IgD-negative memory B cell (primary cell): Measurements from ENCODE around the gene EDN1. TPM values are rescaled to one million over a fixed set of nuclear protein-coding genes. Genes with fewer than 3 reads are reported as not detected.
A peak's percentile ranks its signal among the peaks of the same experiment; 100 is the strongest.

Experiments
- H3K27ac Mint-ChIP-seq, 3 donors: one replicate each; pipeline ENCODE4 v1.8.0; 2020 to 2022; ENCODE audit warnings: mild to moderate bottlenecking in 3 of 3, mixed read lengths in 3 of 3, moderate library complexity in 1 of 3
- H3K27me3 Mint-ChIP-seq: one replicate; pipeline ENCODE4 v1.8.0; 2021; ENCODE audit warnings: mixed read lengths
- H3K36me3 Mint-ChIP-seq: one replicate; pipeline ENCODE4 v1.8.0; 2020; ENCODE audit warnings: mild to moderate bottlenecking, mixed read lengths
- H3K4me1 Mint-ChIP-seq, 3 donors: one replicate each; pipeline ENCODE4 v1.8.0; 2020 to 2022; ENCODE audit warnings: mixed read lengths in 3 of 3, mild to moderate bottlenecking in 1 of 3
- H3K4me3 Mint-ChIP-seq, 4 donors: one replicate each; pipeline ENCODE4 v1.8.0; 2020 to 2022; ENCODE audit warnings: mild to moderate bottlenecking in 4 of 4, mixed read lengths in 4 of 4, moderate library complexity in 3 of 4
- H3K9me3 Mint-ChIP-seq, 3 donors: one replicate each; pipeline ENCODE4 v1.8.0; 2020 to 2021; ENCODE audit warnings: mixed read lengths in 3 of 3, mild to moderate bottlenecking in 1 of 3
- polyA plus RNA-seq: library from polyadenylated mRNA; unstranded; fragments of 300-500 nt; fragmentation: Illumina TruSeq; gene quantifications from one replicate; pipeline ENCODE4 v1.2.3, GENCODE V29; 2021

Gene EDN1
- polyA plus RNA-seq, 1 donor from 2014 or later, result not detected

DNA sequence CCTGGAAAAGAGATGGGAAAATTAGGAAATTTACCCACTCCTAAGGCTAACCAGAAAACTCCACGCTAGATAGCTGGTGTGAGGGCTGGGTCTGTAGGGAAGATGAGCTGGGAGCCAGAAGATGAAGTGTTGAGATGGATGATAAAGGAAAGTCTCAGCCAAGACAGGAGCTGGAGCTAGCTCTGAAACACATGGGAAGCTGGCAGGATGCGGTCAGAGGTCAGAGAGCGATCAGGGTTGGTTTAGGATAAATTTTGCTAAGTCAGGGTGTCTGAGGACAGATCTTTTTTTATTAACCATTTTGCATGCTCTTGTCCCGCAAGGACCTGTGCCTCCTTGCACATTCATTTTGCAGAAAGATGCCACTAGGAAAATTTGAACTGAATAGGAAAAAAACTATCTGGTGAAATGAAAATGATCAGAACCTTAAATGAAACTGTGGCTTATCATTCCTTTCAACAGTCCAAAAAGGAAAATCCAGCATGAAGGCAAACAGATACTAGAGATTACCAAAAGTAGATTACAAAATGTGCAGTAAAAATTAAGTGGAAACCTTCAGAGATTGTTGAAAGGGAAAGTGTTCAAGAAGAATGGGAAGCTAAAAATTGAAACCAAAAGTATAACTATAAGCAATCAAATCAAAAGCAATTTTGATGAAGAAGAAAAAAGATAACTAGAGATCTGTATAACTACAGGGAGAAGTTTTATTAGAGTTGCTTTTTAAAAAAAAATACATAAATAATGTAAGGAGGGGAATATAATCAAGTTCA, 10.7 kb upstream of the EDN1 start:
- Mint-ChIP-seq H3K27me3 (peaks cover 12% of the 10 kb centered on the region), H3K9me3 (peaks cover 0 to 1% (median 0%) of the 10 kb centered on the region in 3 donors), H3K4me1 (peaks cover 2 to 10% (median 5%) of the 10 kb centered on the region in 3 donors), H3K27ac (no peak overlapping the region), H3K36me3 (peaks cover 3% of the 10 kb centered on the region), H3K4me3 (no peak overlapping the region)

DNA sequence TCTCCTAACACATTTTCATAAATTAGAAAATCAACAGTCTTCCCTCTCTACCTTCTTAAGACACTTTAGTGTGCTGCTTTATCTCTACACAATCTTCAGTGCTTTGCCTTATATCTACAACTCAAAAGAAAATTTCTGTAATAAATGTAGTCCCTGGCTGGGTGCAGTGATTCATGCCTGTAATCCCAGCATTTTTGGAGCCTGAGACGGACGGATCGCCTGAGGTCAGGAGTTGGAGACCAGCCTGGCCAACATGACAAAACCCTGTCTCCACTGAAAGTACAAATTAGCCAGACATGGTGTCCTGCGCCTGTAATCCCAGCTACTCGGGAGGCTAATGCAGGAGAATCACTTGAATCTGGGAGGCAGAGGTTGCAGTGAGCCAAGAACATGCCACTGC, 9.7 kb upstream of the EDN1 start:
- H3K36me3 Mint-ChIP-seq, result peaks cover 3% of the 10 kb centered on the region

DNA sequence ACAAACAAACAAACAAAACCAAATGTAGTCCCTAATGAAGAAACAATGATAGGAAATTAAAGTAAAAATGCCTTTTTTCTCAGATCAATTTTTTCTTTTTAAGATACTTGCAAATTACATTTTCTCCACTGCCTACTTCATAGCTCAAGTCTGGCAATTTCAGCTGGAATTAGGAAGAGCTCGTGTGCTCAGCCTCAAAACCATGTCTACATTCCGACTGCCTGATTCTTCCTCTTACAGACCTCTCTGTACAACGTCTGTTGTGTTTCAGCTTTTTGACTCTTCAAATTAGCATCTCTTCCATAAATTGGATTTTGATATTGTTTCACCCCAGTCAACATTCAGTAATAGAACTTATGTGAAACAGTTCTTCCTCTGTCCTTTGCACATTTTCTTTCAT, 9.3 kb upstream of the EDN1 start:
- Mint-ChIP-seq H3K36me3 (peaks cover 3% of the 10 kb centered on the region), H3K27me3 (peaks cover 12% of the 10 kb centered on the region), H3K4me1 (peaks cover 2 to 10% (median 5%) of the 10 kb centered on the region in 3 donors), H3K4me3 (no peak overlapping the region), H3K9me3 (peaks cover 0 to 1% (median 0%) of the 10 kb centered on the region in 3 donors), H3K27ac (no peak overlapping the region)

More for the DNA sequence above, 9.7 kb upstream of the EDN1 start:
- H3K9me3 Mint-ChIP-seq, result peaks cover 0 to 1% (median 0%) of the 10 kb centered on the region in 3 donors
- H3K27me3 Mint-ChIP-seq, result peaks cover 12% of the 10 kb centered on the region
- H3K27ac Mint-ChIP-seq, result no peak overlapping the region
- peaks cover 2 to 10% (median 5%) of the 10 kb centered on the region in 3 donors for H3K4me1 Mint-ChIP-seq
- H3K4me3 Mint-ChIP-seq, result no peak overlapping the region

DNA sequence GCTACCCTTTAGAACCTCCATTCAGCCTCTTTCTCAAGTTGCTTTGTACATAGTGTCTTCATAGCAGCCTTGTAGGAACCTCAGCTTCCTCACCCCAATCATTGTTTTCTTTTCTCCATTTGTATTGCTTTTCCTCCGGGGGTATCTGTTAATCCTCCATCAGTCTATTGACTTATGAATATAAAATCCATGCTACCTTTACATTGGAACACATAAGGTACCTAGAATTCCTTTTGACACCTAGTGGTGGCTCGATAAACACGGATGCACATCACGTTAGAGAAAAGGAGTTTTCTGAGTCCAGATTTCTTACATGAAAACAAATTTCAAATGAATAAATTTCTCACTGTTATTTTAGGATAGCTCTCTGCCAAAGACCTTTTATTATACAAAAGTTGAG, 6.3 kb upstream of the EDN1 start:
- Mint-ChIP-seq H3K27me3 (peaks cover 10% of the 10 kb centered on the region), H3K4me1 (peaks cover 2 to 10% (median 5%) of the 10 kb centered on the region in 3 donors), H3K36me3 (peaks cover 3% of the 10 kb centered on the region), H3K27ac (no peak overlapping the region), H3K9me3 (no peaks in the 10 kb centered on the region), H3K4me3 (no peak overlapping the region)

DNA sequence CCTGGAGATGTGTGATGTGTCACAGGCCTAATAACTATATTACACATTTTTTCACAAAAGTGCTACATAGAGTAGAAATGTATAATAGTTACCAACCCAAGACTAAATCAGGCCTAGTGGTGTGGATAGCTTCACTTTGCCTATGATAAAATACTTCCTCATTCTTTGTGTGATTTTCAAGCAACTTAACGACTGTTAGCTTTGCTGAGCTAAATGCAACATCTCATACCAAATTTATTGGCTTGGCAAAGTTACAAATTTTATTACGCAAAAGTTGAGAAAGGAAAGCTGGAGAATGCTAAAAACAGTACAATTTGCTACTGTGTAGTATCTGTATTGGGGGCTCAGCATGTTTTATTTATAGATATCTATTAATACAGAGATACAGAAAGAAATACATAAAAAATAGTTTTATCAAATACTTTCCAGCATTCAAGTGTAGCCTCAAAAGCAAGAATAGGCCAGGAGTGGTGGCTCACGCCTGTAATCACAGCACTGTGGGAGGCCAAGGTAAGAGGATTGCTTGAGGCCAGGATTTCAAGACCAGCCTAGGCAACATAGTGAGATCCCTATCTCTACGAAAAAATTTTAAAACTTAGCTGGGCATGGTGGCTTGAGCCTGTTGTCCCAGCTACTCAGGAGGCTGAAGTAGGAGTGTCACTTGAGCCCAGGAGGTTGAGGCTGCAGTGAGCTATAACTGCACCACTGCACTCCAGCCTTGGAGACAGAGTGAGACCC, 3.6 kb upstream of the EDN1 start:
- Mint-ChIP-seq H3K4me1 (peaks cover 7 to 13% (median 9%) of the 10 kb centered on the region in 3 donors), H3K9me3 (no peaks in the 10 kb centered on the region), H3K4me3 (peak overlapping the region in 1 of 4 donors; percentile 33), H3K27me3 (peaks cover 17% of the 10 kb centered on the region), H3K36me3 (peaks cover 1% of the 10 kb centered on the region), H3K27ac (no peak overlapping the region)

DNA sequence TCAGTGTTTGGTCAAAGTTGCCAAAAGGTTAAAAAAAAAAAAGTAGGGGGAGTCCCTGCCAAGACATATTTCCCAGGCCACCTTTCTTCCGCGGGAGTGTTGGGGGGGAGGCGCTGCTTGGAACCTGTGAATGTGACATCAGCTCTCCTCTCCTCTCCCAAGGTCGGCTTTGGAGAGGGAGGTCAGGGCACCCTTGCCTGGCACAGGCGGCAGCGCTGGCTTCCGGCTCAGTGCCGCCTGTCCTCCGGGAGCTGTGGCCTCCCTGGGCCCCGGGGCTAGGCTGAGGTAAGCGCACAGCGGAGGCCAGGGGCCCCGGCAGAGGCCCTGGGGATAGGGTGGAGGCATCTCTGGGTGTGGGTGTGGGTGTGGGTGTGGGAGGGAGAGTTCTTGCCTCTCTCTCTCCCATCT, 1.9 kb upstream of the EDN1 start:
- no peaks in the 10 kb centered on the region for H3K36me3 Mint-ChIP-seq
- H3K27me3 Mint-ChIP-seq, result peaks cover 28% of the 10 kb centered on the region
- no peak overlapping the region for H3K27ac Mint-ChIP-seq
- no peak overlapping the region for H3K4me3 Mint-ChIP-seq
- peaks cover 9 to 13% (median 9%) of the 10 kb centered on the region in 3 donors for H3K4me1 Mint-ChIP-seq
- no peaks in the 10 kb centered on the region for H3K9me3 Mint-ChIP-seq

DNA sequence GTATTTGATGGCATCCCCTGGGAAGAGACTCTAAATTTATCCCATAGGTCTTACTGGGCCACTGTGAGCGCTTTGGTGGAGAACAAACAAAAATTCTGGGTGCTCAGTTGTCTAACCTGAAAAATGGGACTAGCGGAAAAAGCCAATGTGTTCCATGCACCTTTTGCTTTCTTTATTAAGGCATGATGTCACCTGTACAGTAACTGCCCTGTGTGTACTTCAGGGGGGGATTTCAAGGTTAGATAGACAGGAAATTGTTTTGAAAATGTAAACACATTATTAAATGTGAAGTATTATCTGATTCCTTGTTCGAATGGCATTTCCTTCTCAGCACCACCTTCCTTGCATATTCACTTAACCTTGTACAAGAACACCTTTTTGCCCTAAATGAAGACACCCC, 1.2 kb upstream of the EDN1 start:
- H3K27me3 Mint-ChIP-seq, result peaks cover 33% of the 10 kb centered on the region

DNA sequence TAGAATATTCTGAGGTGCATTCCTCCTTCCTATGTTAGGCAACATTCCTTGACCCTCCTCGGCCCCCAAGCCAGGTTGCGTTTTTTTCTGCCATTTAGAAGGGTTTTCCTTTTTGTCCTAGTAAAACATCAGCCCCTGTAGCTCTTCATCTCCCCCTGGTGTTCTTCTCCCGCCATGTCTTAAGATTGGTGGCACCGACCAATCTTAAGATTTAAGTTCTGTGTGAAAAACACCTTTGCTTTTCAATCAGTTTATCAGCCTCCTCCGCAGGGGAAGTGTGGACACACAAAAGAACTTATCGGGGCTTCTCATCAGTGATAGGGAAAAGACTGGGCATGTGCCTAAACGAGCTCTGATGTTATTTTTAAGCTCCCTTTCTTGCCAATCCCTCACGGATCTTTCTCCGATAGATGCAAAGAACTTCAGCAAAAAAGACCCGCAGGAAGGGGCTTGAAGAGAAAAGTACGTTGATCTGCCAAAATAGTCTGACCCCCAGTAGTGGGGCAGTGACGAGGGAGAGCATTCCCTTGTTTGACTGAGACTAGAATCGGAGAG, 719 bp upstream of the EDN1 start:
- H3K27ac Mint-ChIP-seq, result peak overlapping the region in 1 of 3 donors; percentile 1

More for the DNA sequence above, 1.2 kb upstream of the EDN1 start:
- H3K4me3 Mint-ChIP-seq, result peak overlapping the region in 3 of 4 donors; percentile 78 to 95 (median 86)
- peaks cover 9 to 13% (median 9%) of the 10 kb centered on the region in 3 donors for H3K4me1 Mint-ChIP-seq
- no peaks in the 10 kb centered on the region for H3K36me3 Mint-ChIP-seq
- H3K9me3 Mint-ChIP-seq, result no peaks in the 10 kb centered on the region
- H3K27ac Mint-ChIP-seq, result no peak overlapping the region

DNA sequence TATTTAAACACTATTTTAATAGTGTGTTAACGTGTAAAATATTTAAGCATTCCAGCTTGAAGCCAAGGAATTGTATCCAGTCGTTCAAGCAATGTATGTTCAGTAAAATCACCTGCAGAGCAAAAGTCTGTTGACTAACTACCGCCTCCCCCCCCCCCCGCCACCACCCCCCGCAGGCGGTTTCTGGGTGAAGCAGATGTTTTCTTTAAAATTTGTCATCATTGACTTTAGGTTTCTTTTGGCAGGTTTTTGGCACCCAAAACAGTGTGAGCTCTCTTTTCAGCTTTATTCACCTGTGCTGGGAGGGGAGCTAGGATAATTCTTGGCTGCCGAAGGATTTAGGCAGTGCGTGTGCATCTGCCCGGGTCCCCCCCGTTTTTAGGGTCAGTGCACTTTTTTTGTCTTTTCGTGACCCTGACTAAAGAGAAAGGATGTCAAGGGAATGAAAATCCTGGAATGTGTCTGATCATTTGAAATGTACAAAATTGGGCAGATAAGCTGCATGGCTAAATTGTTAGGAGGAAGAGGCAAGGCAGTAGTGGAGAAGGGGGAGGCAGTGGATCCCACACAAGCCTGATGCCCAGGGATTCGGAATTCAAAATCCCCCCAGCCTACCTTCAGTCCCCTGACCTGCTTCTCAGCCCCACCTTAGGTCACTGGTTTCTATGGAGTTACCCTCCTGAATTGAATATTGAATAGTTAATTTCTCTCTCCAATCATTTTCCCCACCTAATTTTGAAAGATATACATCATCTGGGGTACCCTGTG, 1.1 kb downstream of the EDN1 start:
- Mint-ChIP-seq H3K36me3 (no peaks in the 10 kb centered on the region), H3K27me3 (peaks cover 33% of the 10 kb centered on the region), H3K4me1 (peaks cover 9 to 13% (median 9%) of the 10 kb centered on the region in 3 donors), H3K4me3 (peak overlapping the region in 3 of 4 donors; percentile 5 to 60 (median 30)), H3K9me3 (no peaks in the 10 kb centered on the region), H3K27ac (no peak overlapping the region)

More for the DNA sequence above, 719 bp upstream of the EDN1 start:
- Mint-ChIP-seq H3K4me1 (peaks cover 9 to 13% (median 9%) of the 10 kb centered on the region in 3 donors), H3K36me3 (no peaks in the 10 kb centered on the region), H3K4me3 (peak overlapping the region; percentile 78 to 95 (median 84)), H3K27me3 (peaks cover 33% of the 10 kb centered on the region), H3K9me3 (no peaks in the 10 kb centered on the region)

DNA sequence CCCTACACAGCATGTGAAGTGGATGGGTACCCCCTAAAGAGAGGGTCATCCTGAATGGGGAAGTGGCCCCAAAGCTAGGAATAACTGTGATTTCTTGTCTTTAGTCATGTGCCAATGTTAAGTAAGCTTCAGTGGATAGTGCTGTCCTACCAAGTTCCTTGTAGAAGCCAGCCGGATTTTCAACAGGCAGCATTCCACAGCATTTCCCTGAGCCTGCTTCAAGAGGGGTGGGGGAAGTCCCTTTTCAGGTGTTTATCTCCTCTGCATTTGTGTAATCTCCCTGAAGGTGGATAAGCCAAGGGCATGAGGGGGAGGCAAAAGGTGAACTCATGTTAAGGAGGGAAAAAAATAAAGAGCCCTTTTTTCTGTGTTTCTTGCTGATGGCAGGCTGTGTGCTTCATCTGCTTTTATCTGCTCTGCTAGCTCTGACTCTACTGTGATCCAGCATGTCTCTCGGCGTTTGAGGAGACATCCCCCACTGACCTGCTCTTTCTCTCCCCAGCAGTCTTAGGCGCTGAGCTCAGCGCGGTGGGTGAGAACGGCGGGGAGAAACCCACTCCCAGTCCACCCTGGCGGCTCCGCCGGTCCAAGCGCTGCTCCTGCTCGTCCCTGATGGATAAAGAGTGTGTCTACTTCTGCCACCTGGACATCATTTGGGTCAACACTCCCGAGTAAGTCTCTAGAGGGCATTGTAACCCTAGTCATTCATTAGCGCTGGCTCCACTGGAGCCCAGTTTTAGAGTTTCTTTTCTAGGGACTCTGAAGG, 1.9 kb downstream of the EDN1 start:
- H3K27me3 Mint-ChIP-seq, result peaks cover 33% of the 10 kb centered on the region
- H3K4me3 Mint-ChIP-seq, result peak overlapping the region in 2 of 4 donors; percentile 5 to 30
- peaks cover 2% of the 10 kb centered on the region for H3K36me3 Mint-ChIP-seq
- peaks cover 9 to 13% (median 9%) of the 10 kb centered on the region in 3 donors for H3K4me1 Mint-ChIP-seq
- H3K9me3 Mint-ChIP-seq, result no peaks in the 10 kb centered on the region
- no peak overlapping the region for H3K27ac Mint-ChIP-seq

DNA sequence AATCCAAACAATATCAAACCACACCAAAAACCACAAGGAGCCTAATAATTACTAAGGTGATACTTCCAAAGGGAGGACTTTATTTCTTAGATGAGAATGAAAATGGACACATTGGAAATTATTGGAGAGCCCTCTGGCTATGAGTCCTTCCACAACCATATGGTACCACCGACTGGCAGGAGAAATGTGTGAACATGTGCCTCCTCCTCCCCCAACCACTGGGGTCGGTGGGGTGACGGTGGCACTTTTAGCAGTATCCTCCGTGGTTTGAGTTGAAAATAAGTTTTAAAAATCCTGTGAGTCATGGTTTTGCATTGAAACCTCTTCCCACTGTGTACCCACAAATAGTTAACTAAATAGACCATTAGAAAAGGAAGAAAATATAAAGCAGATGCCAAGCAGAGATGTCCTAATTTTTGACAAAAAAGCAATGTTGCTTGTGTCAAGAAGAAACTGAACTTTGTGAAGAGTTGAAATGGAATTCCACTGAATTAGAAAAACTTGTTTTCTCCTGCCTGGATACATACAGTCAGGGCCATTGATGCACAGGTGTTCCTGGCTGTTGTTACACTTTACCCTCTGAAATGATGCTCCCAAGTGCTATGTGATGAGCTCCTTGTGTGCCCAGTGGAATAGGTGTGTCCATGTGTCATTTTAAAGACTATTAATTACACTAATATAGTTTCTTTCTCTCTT, 3.2 kb downstream of the EDN1 start:
- peaks cover 9 to 13% (median 9%) of the 10 kb centered on the region in 3 donors for H3K4me1 Mint-ChIP-seq
- no peak overlapping the region for H3K27ac Mint-ChIP-seq
- H3K36me3 Mint-ChIP-seq, result peaks cover 2% of the 10 kb centered on the region
- H3K9me3 Mint-ChIP-seq, result no peaks in the 10 kb centered on the region
- H3K27me3 Mint-ChIP-seq, result peaks cover 33% of the 10 kb centered on the region
- H3K4me3 Mint-ChIP-seq, result no peak overlapping the region

DNA sequence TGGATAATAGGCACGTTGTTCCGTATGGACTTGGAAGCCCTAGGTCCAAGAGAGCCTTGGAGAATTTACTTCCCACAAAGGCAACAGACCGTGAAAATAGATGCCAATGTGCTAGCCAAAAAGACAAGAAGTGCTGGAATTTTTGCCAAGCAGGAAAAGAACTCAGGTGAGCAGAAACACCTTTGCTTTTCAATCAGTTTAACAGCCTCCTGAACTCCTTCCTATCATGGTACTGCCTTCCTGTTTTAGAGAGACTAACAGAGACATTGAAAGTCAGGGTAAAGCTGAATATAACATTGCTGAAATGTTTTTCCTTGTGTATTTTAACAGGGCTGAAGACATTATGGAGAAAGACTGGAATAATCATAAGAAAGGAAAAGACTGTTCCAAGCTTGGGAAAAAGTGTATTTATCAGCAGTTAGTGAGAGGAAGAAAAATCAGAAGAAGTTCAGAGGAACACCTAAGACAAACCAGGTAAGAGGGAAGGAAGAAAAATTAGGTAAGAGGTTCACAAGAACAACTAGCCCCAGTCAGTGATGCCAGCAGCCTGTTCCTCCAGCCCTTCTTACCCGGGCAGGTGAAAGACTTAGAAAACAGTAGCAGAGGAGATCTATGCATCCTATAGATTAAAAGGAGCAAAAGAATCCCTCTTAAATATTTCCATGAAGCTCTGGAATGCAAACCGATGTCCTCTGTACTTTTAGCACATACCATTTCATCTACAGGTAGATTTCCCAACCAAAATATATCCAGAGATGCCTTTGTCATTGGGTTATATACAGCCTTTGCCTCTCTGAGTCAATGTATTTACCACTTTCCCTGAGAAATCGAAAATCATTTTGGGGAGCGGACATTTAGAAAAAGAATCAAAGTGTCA, 4.0 kb downstream of the EDN1 start:
- Mint-ChIP-seq H3K4me3 (no peak overlapping the region), H3K27me3 (peaks cover 33% of the 10 kb centered on the region), H3K9me3 (no peaks in the 10 kb centered on the region), H3K4me1 (peaks cover 9 to 11% (median 9%) of the 10 kb centered on the region in 3 donors), H3K36me3 (peaks cover 2% of the 10 kb centered on the region), H3K27ac (no peak overlapping the region)
